Smooth muscle cell (in vitro differentiated cells): ENCODE results near the gene IGF1R. TPM values are rescaled to one million over a fixed set of nuclear protein-coding genes. Genes with fewer than 3 reads are reported as not detected.

Experiments used
- DNase-seq: peaks from one replicate; lab custom pipeline; 2025; ENCODE audit not compliant: unreplicated experiment; lab: John Stamatoyannopoulos, UW
- H2AFZ ChIP-seq: fragments of 200-600 bp; sonication (generic); 2 replicates; pipeline ENCODE4 v1.6.0; 2016; ENCODE audit warnings: antibody characterized with exemption, low read depth, mild to moderate bottlenecking
- H3F3A ChIP-seq: fragments of 200-600 bp; sonication (generic); 2 replicates; pipeline ENCODE4 v1.6.0; 2017; ENCODE audit warnings: antibody characterized with exemption, low read depth
- H3K27ac ChIP-seq: fragments of 200-600 bp; sonication (generic); 2 replicates; pipeline ENCODE4 v1.5.1; 2016; ENCODE audit warnings: low read depth, mild to moderate bottlenecking
- H3K27me3 ChIP-seq: fragments of 200-600 bp; sonication (generic); 2 replicates; pipeline ENCODE4 v1.6.1; 2016; ENCODE audit warnings: low read depth, mild to moderate bottlenecking
- H3K36me3 ChIP-seq: fragments of 200-600 bp; sonication (generic); 2 replicates; pipeline ENCODE4 v1.5.1; 2016; ENCODE audit warnings: low read depth
- H3K4me1 ChIP-seq: fragments of 200-600 bp; sonication (generic); 2 replicates; pipeline ENCODE4 v1.5.1; 2016; ENCODE audit warnings: low read depth
- H3K4me2 ChIP-seq: fragments of 200-600 bp; sonication (generic); 2 replicates; pipeline ENCODE4 v1.6.0; 2016; ENCODE audit warnings: mild to moderate bottlenecking
- H3K4me3 ChIP-seq: fragments of 200-600 bp; sonication (generic); 2 replicates; pipeline ENCODE4 v1.5.1; 2016; ENCODE audit warnings: mild to moderate bottlenecking
- H3K79me2 ChIP-seq: fragments of 200-600 bp; sonication (generic); 2 replicates; pipeline ENCODE4 v1.6.0; 2016; ENCODE audit warnings: low read depth, mild to moderate bottlenecking
- H3K9ac ChIP-seq: fragments of 200-600 bp; sonication (generic); 2 replicates; pipeline ENCODE4 v1.6.0; 2016; ENCODE audit warnings: low read depth
- H3K9me3 ChIP-seq: fragments of 200-600 bp; sonication (generic); replicated peaks from 2 replicates; pipeline ENCODE4 v1.5.1; 2016; ENCODE audit warnings: low read depth
- H4K20me1 ChIP-seq: fragments of 200-600 bp; sonication (generic); 2 replicates; pipeline ENCODE4 v1.6.0; 2016; ENCODE audit warnings: low read depth
- CTCF ChIP-seq: fragments of 200-600 bp; sonication (generic); IDR thresholded peaks from 2 replicates; pipeline ENCODE4 v1.5.1; 2017; ENCODE audit warnings: borderline replicate concordance, mild to moderate bottlenecking, antibody characterized with exemption; ENCODE audit not compliant: insufficient read depth, poor library complexity, severe bottlenecking
- WGBS: methylation state at CpG from one replicate; pipeline ENCODE4 v1.1.7; 2016; ENCODE audit warnings: low lambda C conversion rate; 5-methylcytosine and 5-hydroxymethylcytosine counted together
- polyA plus RNA-seq: library from polyadenylated mRNA; unstranded; fragments of >200 nt; fragmentation: Nextera tagmentation; extraction: Ambion mirVana; gene quantifications from 2 replicates; pipeline ENCODE4 v1.2.1, GENCODE V29; 2016
- total RNA-seq: library from RNA; depleted of rRNA; stranded (reverse); fragments of >200 nt; gene quantifications from 2 replicates; pipeline ENCODE4 v1.2.3, GENCODE V29; 2014

The IGF1R gene
- total and polyA plus RNA-seq, 2 experiments from 2014 or later, result 14.0 to 70.2 TPM

- Histone ChIP-seq H3K9ac (no peak overlapping the region), H4K20me1 (peaks cover 98% of the 10 kb centered on the region), H3K9me3 (no peaks in the 10 kb centered on the region), H2AFZ (no peak overlapping the region), H3K4me1 (peaks cover 1% of the 10 kb centered on the region), H3K36me3 (no peaks in the 10 kb centered on the region), H3F3A (no peaks in the 10 kb centered on the region), H3K4me3 (no peak overlapping the region), H3K27me3 (no peaks in the 10 kb centered on the region), H3K27ac (no peak overlapping the region), H3K4me2 (no peak overlapping the region), H3K79me2 (peaks cover 99% of the 10 kb centered on the region)
- TF ChIP-seq CTCF, result no peak
- 92% methylated on average over 9 of the region's 9 CpGs for WGBS
- no peak for DNase-seq
Measured at GRCh38 chr15:98760112-98760826, 111.9 kb downstream of the IGF1R start.

GRCh38 chr15:98760975-98761374 is 112.6 kb downstream of the IGF1R start:
- 93% methylated on average over 2 of the region's 2 CpGs for WGBS
- Histone ChIP-seq H3K4me2 (no peak overlapping the region), H2AFZ (no peak overlapping the region), H3K36me3 (no peaks in the 10 kb centered on the region), H3F3A (no peaks in the 10 kb centered on the region), H3K4me3 (no peak overlapping the region), H4K20me1 (peaks cover 98% of the 10 kb centered on the region), H3K9ac (no peak overlapping the region), H3K27me3 (no peaks in the 10 kb centered on the region), H3K27ac (no peak overlapping the region), H3K9me3 (no peaks in the 10 kb centered on the region), H3K4me1 (no peaks in the 10 kb centered on the region), H3K79me2 (peaks cover 99% of the 10 kb centered on the region)
- TF ChIP-seq CTCF, result no peak
- DNase-seq, result no peak

GRCh38 chr15:98763179-98763578 is 114.8 kb downstream of the IGF1R start:
- DNase-seq, result no peak
- Histone ChIP-seq H3K27me3 (no peaks in the 10 kb centered on the region), H4K20me1 (peaks cover 99% of the 10 kb centered on the region), H3K9ac (no peak overlapping the region), H3F3A (no peaks in the 10 kb centered on the region), H3K27ac (no peak overlapping the region), H3K9me3 (no peaks in the 10 kb centered on the region), H3K79me2 (peaks cover 99% of the 10 kb centered on the region), H3K36me3 (no peaks in the 10 kb centered on the region), H2AFZ (no peak overlapping the region), H3K4me2 (no peak overlapping the region), H3K4me1 (peaks cover 6% of the 10 kb centered on the region), H3K4me3 (no peak overlapping the region)
- TF ChIP-seq CTCF, result no peak
- 93% methylated on average over 4 of the region's 4 CpGs for WGBS

GRCh38 chr15:98764291-98764690 is 116.0 kb downstream of the IGF1R start:
- no peak overlapping the region for H3K9ac ChIP-seq
- no peak overlapping the region for H3K4me2 ChIP-seq
- no peak overlapping the region for H3K4me3 ChIP-seq
- peak overlapping the region; percentile 3 for H3K27ac ChIP-seq
- H3K4me1 ChIP-seq, result peaks cover 6% of the 10 kb centered on the region
- 100% methylated on average over 2 of the region's 2 CpGs for WGBS
- H3F3A ChIP-seq, result no peaks in the 10 kb centered on the region
- H3K36me3 ChIP-seq, result no peaks in the 10 kb centered on the region
- peaks cover 96% of the 10 kb centered on the region for H4K20me1 ChIP-seq
- H3K9me3 ChIP-seq, result no peaks in the 10 kb centered on the region
- peaks cover 95% of the 10 kb centered on the region for H3K79me2 ChIP-seq
- H3K27me3 ChIP-seq, result no peaks in the 10 kb centered on the region
- TF ChIP-seq CTCF, result no peak
- DNase-seq, result no peak
- no peak overlapping the region for H2AFZ ChIP-seq
